ENCODE data around the gene IL4I1.

DNA sequence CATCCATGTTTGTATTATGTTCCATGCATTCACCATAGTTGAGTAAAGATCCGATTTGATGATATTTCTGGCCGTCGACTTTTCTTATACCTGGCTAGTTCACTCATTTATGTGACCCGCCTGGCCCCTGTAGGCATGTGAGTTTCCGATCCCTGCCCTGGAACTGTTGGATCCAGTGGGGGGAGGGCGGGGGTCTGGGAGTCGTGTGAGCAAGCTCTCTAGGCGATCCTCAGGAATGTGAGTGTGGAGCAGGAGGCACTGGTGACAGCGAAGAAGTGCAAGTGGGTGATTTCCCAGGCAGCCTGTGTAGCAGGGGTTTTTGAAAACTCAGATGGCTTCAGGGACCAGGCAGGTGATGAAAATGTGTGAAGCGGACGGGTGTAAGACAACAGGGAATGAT is 56.4 kb downstream of the IL4I1 start:
- TF ChIP-seq, protein P1, sequence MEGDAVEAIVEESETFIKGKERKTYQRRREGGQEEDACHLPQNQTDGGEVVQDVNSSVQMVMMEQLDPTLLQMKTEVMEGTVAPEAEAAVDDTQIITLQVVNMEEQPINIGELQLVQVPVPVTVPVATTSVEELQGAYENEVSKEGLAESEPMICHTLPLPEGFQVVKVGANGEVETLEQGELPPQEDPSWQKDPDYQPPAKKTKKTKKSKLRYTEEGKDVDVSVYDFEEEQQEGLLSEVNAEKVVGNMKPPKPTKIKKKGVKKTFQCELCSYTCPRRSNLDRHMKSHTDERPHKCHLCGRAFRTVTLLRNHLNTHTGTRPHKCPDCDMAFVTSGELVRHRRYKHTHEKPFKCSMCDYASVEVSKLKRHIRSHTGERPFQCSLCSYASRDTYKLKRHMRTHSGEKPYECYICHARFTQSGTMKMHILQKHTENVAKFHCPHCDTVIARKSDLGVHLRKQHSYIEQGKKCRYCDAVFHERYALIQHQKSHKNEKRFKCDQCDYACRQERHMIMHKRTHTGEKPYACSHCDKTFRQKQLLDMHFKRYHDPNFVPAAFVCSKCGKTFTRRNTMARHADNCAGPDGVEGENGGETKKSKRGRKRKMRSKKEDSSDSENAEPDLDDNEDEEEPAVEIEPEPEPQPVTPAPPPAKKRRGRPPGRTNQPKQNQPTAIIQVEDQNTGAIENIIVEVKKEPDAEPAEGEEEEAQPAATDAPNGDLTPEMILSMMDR (optimal IDR thresholded peaks at IDR 0.05 in 1 of 3, IDR thresholded peaks at IDR 0.05 in 1 of 3, conservative IDR thresholded peaks at IDR 0.05 in 1 of 3; ENCODE audit: extremely low read depth in 1 of 3, insufficient read depth in 2 of 3, low read length in 3 of 3) = no peak
- no peak for TF ChIP-seq EZH2 (IDR thresholded peaks at IDR 0.05; ENCODE audit: low read length)

Data from keratinocyte (primary cell).